K562 (cell line): ENCODE data around the gene LTBP1. TPM values are rescaled to one million over a fixed set of nuclear protein-coding genes. Genes with fewer than 3 reads are reported as not detected.

Source experiments
- ATAC-seq: fragments of 200-7000 bp; cut with Tn5 transposase; 3 replicates; pipeline ENCODE4 v1.9.1; 2020; ENCODE audit warnings: moderate library complexity
- BruUV-seq: library from RNA; stranded (reverse); fragments of 400-500 nt; replicated peaks from 2 replicates; lab custom pipeline; 2021; lab: Mats Ljungman, UMichigan
- CTCF ChIA-PET: fragments of 300-600 bp; formaldehyde crosslinking; extraction: SDS; loops from one replicate; lab custom pipeline; 2021; ENCODE audit warnings: low intra/inter-chr PET ratio; lab: Yijun Ruan, JAX
- POLR2A ChIA-PET: fragments of 300-600, 350-650 bp; sonication (Branson Sonifier 250); formaldehyde crosslinking; extraction: SDS; loops from one replicate; lab custom pipeline; 2021; ENCODE audit warnings: antibody characterized with exemption, inconsistent platforms; lab: Yijun Ruan, JAX
- DNase-seq, 4 experiments: peaks; one replicate each; pipeline versions ENCODE4 v3.0.0 to v3.0.0-alpha.2; 2011 to 2018; ENCODE audit warnings: low spot score in 3 of 4, mixed read lengths in 3 of 4; ENCODE audit errors: extremely low read depth in 1 of 4
- FAIRE-seq: peaks from 2 replicates; lab custom pipeline; 2011; peaks lifted over from hg19 to GRCh38; lab: Jason Lieb, UNC
- H2AFZ ChIP-seq: 2 replicates; pipeline ENCODE4 v1.6.0; 2011; ENCODE audit warnings: low read depth, low read length, control low read depth, inconsistent platforms
- H3K27ac ChIP-seq: fragments of 200-600 bp; 3 replicates; pipeline ENCODE4 v1.8.0; 2011; ENCODE audit warnings: low read depth, mild to moderate bottlenecking, control low read depth, inconsistent platforms, low read length, moderate library complexity, mixed read lengths; ENCODE audit errors: extremely low read depth
- H3K27me3 ChIP-seq, 2 experiments: fragments of 300-600 bp in 1 of 2; 2 replicates in 1 of 2; 3 replicates in 1 of 2; pipeline versions ENCODE4 v1.6.0 to v1.8.0; 2011; ENCODE audit warnings: inconsistent platforms in 2 of 2, low read length in 2 of 2, mild to moderate bottlenecking in 1 of 2, mixed read lengths in 1 of 2, moderate library complexity in 1 of 2; ENCODE audit not compliant: control insufficient read depth in 2 of 2, insufficient read depth in 2 of 2
- H3K36me3 ChIP-seq: fragments of 300-600 bp; 3 replicates; pipeline ENCODE4 v1.8.0; 2011; ENCODE audit warnings: mild to moderate bottlenecking, low read length, inconsistent platforms; ENCODE audit not compliant: control insufficient read depth, insufficient read depth
- H3K4me1 ChIP-seq, 2 experiments: fragments of 200-600 bp in 1 of 2; replicated peaks in 1 of 2; 2 replicates in 1 of 2; 3 replicates in 1 of 2; pipeline versions ENCODE4 v1.5.1 to v1.8.0; 2011; ENCODE audit warnings: inconsistent platforms in 2 of 2, low read length in 2 of 2, mild to moderate bottlenecking in 1 of 2, mixed read lengths in 1 of 2, moderate library complexity in 1 of 2; ENCODE audit not compliant: control insufficient read depth in 2 of 2, insufficient read depth in 2 of 2
- H3K4me2 ChIP-seq: 2 replicates; pipeline ENCODE4 v1.6.1; 2011; ENCODE audit warnings: low read length, control low read depth, inconsistent platforms, mixed read lengths; ENCODE audit not compliant: insufficient read depth
- H3K4me3 ChIP-seq: fragments of 200-600 bp; sonication (generic), shearing (Covaris generic); 2 replicates; pipeline ENCODE4 v1.5.1; 2016; ENCODE audit warnings: control low read depth, inconsistent platforms
- H3K79me2 ChIP-seq: fragments of 200-600 bp; 3 replicates; pipeline ENCODE4 v1.8.0; 2011; ENCODE audit warnings: low read length, inconsistent platforms; ENCODE audit not compliant: control insufficient read depth, insufficient read depth
- H3K9ac ChIP-seq, 2 experiments: 2 replicates each; pipeline versions ENCODE4 v1.6.0 to v1.6.1; 2011; ENCODE audit warnings: low read depth in 2 of 2, low read length in 2 of 2, control low read depth in 1 of 2, inconsistent platforms in 1 of 2, mild to moderate bottlenecking in 1 of 2, mixed read lengths in 1 of 2; ENCODE audit not compliant: insufficient read depth in 1 of 2
- H3K9me1 ChIP-seq: one replicate; pipeline ENCODE4 v1.6.0; 2011; ENCODE audit warnings: inconsistent platforms, mild to moderate bottlenecking, low read length, moderate library complexity; ENCODE audit not compliant: control insufficient read depth, insufficient read depth
- H3K9me3 ChIP-seq: replicated peaks from 2 replicates; pipeline ENCODE4 v1.5.1; 2011; ENCODE audit warnings: low read depth, low read length, inconsistent platforms; ENCODE audit not compliant: control insufficient read depth, insufficient read depth
- H4K20me1 ChIP-seq: replicated peaks from 2 replicates; pipeline ENCODE4 v1.6.1; 2011; ENCODE audit warnings: low read length, inconsistent platforms, mixed read lengths; ENCODE audit not compliant: control insufficient read depth, insufficient read depth
- CREB3 ChIP-seq: fragments of 450-650 bp; conservative IDR thresholded peaks from 2 replicates; pipeline ENCODE4 v1.6.1; 2016; ENCODE audit warnings: missing genetic modification characterization, low read depth, mild to moderate bottlenecking, missing compliant biosample characterization, moderate library complexity
- DMBX1 ChIP-seq: fragments of 250-450 bp; sonication (Bioruptor Pico); IDR thresholded peaks from 2 replicates; pipeline ENCODE4 v1.8.0; 2022; ENCODE audit warnings: inconsistent platforms, mild to moderate bottlenecking, moderate library complexity, borderline replicate concordance
- ERF ChIP-seq: fragments of 450-650 bp; formaldehyde crosslinking; IDR thresholded peaks from 2 replicates; pipeline ENCODE4 v1.4.0; 2020; ENCODE audit warnings: mild to moderate bottlenecking, mixed read lengths
- FOXJ3 ChIP-seq: sonication (generic); formaldehyde crosslinking; IDR thresholded peaks from 2 replicates; pipeline ENCODE4 v1.4.0; 2020; ENCODE audit warnings: mild to moderate bottlenecking, missing genetic modification reagents
- GABPB1 ChIP-seq: sonication (generic); formaldehyde crosslinking; IDR thresholded peaks from 2 replicates; pipeline ENCODE4 v1.8.0; 2022; ENCODE audit warnings: mild to moderate bottlenecking, missing genetic modification reagents
- GTF2F1 ChIP-seq: IDR thresholded peaks from 2 replicates; pipeline ENCODE4 v1.6.1; 2011; ENCODE audit warnings: low read depth, low read length, improper control_type of control experiment
- IFI16 ChIP-seq: fragments of 250-450 bp; sonication (Bioruptor Pico); IDR thresholded peaks from 2 replicates; pipeline ENCODE4 v2.1.2; 2022; ENCODE audit warnings: mild to moderate bottlenecking, inconsistent platforms
- KAT8 ChIP-seq: fragments of 450-650 bp; IDR thresholded peaks from 2 replicates; pipeline ENCODE4 v1.6.1; 2016; ENCODE audit warnings: low read depth, mild to moderate bottlenecking
- KLF1 ChIP-seq: fragments of 450-650 bp; IDR thresholded peaks from 2 replicates; pipeline ENCODE4 v1.6.1; 2016; ENCODE audit warnings: missing genetic modification characterization, missing compliant biosample characterization
- MYNN ChIP-seq, 2 experiments: sonication (generic); formaldehyde crosslinking in 1 of 2; IDR thresholded peaks; 2 replicates each; pipeline versions ENCODE4 v1.5.0 to v1.6.1; 2016 to 2020; ENCODE audit warnings: antibody characterized with exemption in 1 of 2, missing genetic modification reagents in 1 of 2
- NR3C1 ChIP-seq: sonication (generic); formaldehyde crosslinking; IDR thresholded peaks from 2 replicates; pipeline ENCODE4 v1.8.1; 2022; ENCODE audit warnings: missing genetic modification reagents
- ZNF444 ChIP-seq: fragments of 250-450 bp; sonication (Bioruptor Pico); IDR thresholded peaks from 2 replicates; pipeline ENCODE4 v1.4.0; 2020; ENCODE audit warnings: mild to moderate bottlenecking, moderate library complexity
- ZNF589 ChIP-seq: fragments of 200-800 bp; sonication (Bioruptor generic); IDR thresholded peaks from 2 replicates; pipeline ENCODE4 v1.6.1; 2016; ENCODE audit warnings: low read depth, missing genetic modification characterization, missing compliant biosample characterization
- WGBS: fragments of 100-300 bp; shearing (Covaris generic); methylation state at CpG from one replicate; pipeline ENCODE4 v1.1.6; 2016; ENCODE audit warnings: low coverage, mixed read lengths; ENCODE audit not compliant: insufficient coverage; ENCODE audit errors: missing lambda C conversion rate; 5-methylcytosine and 5-hydroxymethylcytosine counted together
- in situ Hi-C: fragments of 300-500 bp; cut with MboI; formaldehyde crosslinking; loops from 4 replicates; pipeline ENCODE4 v1.15.0; 2018; ENCODE audit warnings: inconsistent platforms, mixed read lengths
- intact Hi-C: fragments of 100-400 bp; cut with micrococcal nuclease; formaldehyde crosslinking; loops from 2 replicates; pipeline ENCODE4 v1.14.2; 2022
- polyA plus RNA-seq, 8 experiments: library from polyadenylated mRNA; depleted of rRNA in 4 of 8; stranded (reverse) in 5 of 8; unstranded in 3 of 8; fragments of >200 nt; fragmentation: Nextera tagmentation in 2 of 8; fragmentation: Illumina TruSeq in 1 of 8; extraction: Ambion mirVana in 2 of 8; extraction: Trizol in 1 of 8; gene quantifications; 2 replicates each; pipeline versions ENCODE4 v1.2.1 to v1.2.3, GENCODE V29; 2011 to 2014; ENCODE audit warnings: inconsistent platforms in 1 of 8, missing spikeins in 1 of 8
- total RNA-seq, 7 experiments: library from RNA; depleted of rRNA in 6 of 7; stranded (reverse); fragments of >200 nt in 6 of 7; fragmentation: Illumina TruSeq in 2 of 7; extraction: Trizol in 2 of 7; gene quantifications; 2 replicates each; pipeline versions ENCODE4 v1.2.1 to v1.2.3, GENCODE V29; 2011 to 2021; ENCODE audit warnings: low replicate concordance in 1 of 7
- TF ChIP-seq, protein P1 (sequence below): fragments of 200-800 bp; sonication (Bioruptor generic); IDR thresholded peaks from 2 replicates; pipeline ENCODE4 v1.6.1; 2016; ENCODE audit warnings: missing genetic modification characterization, missing compliant biosample characterization
- TF ChIP-seq, protein P2 (sequence below): fragments of 250-450 bp; sonication (Bioruptor Pico); IDR thresholded peaks from 2 replicates; pipeline ENCODE4 v1.4.0; 2020; ENCODE audit warnings: borderline replicate concordance

Gene LTBP1
- total and polyA plus RNA-seq, 9 of the 15 experiments (the other 6 are each of a cell fraction or from before 2014, with no cell fraction given): 3.6 to 16.4 (median 8.5) TPM

DNA sequence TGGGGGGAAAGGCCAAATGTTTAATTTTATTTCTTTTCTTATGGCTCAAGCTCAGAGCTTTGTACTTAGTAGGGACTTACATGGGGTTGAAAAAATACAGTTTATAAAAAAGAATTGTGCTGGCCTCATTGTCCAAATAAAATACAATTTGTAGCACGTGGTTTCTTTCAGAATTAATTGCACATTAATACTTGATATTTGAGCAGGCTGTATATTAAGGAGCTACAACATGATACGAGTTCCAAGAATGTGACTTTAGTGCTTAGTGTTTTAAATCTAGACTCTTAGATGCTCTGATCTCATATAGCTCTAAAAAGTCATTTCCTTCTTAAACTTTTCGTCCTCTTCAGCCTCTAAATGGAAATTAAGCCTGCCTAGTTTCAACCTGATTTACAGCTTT, 483.3 kb downstream of the LTBP1 start (continued):
- no peak for TF ChIP-seq ZNF589 (CRISPR knock-in tag)
- no peak for TF ChIP-seq FOXJ3 (CRISPR knock-in tag)
- no peak for TF ChIP-seq KAT8
- TF ChIP-seq NR3C1 (CRISPR knock-in tag): no peak
- no peak for TF ChIP-seq MYNN (IDR thresholded peaks at IDR 0.05)
- no peak for TF ChIP-seq MYNN (CRISPR knock-in tag; IDR thresholded peaks at IDR 0.05)

GRCh38 chr2:33430856-33431255, 484.1 kb downstream of the LTBP1 start:
- H3K4me1 ChIP-seq: peaks cover 0 to 3% of the 10 kb centered on the region in 2 experiments; a peak in 1 of 5 replicates
- in situ Hi-C loops: no loop called here
- H3K9me1 ChIP-seq: no peaks in the 10 kb centered on the region
- CTCF ChIA-PET: no interaction called here
- H3K79me2 ChIP-seq: no peaks in the 10 kb centered on the region
- BruUV-seq: no TSS peak
- H3K4me3 ChIP-seq: no peak overlapping the region
- H3K9ac ChIP-seq: no peak overlapping the region
- no peaks in the 10 kb centered on the region for H4K20me1 ChIP-seq
- DNase-seq (no peak), ATAC-seq (no peak), FAIRE-seq (no peak)
- WGBS: 7% methylated on average over 1 of the region's 1 CpG
- intact Hi-C loops: no loop called here
- no peaks in the 10 kb centered on the region for H3K36me3 ChIP-seq
- H2AFZ ChIP-seq: peak overlapping the region; percentile 7; the same call in 1 of the 2 replicates
- POLR2A ChIA-PET: interaction anchor here (1.1 to 1.3 kb wide), 2 partner anchors 10 kb away, joined by 3 read pairs; no protein-coding TSS in a partner anchor
- no peaks in the 10 kb centered on the region for H3K27me3 ChIP-seq
- H3K27ac ChIP-seq: no peak overlapping the region
- H3K9me3 ChIP-seq: no peaks in the 10 kb centered on the region
- H3K4me2 ChIP-seq: no peak overlapping the region
- TF ChIP-seq GTF2F1 (no peak), ERF (CRISPR knock-in tag) (no peak), IFI16 (CRISPR knock-in tag) (no peak), CREB3 (tag) (no peak), DMBX1 (CRISPR knock-in tag) (no peak), ZNF444 (CRISPR knock-in tag) (no peak), GABPB1 (CRISPR knock-in tag) (no peak), KLF1 (tag) (no peak)
- TF ChIP-seq, protein P1, sequence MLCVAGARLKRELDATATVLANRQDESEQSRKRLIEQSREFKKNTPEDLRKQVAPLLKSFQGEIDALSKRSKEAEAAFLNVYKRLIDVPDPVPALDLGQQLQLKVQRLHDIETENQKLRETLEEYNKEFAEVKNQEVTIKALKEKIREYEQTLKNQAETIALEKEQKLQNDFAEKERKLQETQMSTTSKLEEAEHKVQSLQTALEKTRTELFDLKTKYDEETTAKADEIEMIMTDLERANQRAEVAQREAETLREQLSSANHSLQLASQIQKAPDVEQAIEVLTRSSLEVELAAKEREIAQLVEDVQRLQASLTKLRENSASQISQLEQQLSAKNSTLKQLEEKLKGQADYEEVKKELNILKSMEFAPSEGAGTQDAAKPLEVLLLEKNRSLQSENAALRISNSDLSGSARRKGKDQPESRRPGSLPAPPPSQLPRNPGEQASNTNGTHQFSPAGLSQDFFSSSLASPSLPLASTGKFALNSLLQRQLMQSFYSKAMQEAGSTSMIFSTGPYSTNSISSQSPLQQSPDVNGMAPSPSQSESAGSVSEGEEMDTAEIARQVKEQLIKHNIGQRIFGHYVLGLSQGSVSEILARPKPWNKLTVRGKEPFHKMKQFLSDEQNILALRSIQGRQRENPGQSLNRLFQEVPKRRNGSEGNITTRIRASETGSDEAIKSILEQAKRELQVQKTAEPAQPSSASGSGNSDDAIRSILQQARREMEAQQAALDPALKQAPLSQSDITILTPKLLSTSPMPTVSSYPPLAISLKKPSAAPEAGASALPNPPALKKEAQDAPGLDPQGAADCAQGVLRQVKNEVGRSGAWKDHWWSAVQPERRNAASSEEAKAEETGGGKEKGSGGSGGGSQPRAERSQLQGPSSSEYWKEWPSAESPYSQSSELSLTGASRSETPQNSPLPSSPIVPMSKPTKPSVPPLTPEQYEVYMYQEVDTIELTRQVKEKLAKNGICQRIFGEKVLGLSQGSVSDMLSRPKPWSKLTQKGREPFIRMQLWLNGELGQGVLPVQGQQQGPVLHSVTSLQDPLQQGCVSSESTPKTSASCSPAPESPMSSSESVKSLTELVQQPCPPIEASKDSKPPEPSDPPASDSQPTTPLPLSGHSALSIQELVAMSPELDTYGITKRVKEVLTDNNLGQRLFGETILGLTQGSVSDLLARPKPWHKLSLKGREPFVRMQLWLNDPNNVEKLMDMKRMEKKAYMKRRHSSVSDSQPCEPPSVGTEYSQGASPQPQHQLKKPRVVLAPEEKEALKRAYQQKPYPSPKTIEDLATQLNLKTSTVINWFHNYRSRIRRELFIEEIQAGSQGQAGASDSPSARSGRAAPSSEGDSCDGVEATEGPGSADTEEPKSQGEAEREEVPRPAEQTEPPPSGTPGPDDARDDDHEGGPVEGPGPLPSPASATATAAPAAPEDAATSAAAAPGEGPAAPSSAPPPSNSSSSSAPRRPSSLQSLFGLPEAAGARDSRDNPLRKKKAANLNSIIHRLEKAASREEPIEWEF (CRISPR knock-in tag): no peak
- TF ChIP-seq, protein P2, sequence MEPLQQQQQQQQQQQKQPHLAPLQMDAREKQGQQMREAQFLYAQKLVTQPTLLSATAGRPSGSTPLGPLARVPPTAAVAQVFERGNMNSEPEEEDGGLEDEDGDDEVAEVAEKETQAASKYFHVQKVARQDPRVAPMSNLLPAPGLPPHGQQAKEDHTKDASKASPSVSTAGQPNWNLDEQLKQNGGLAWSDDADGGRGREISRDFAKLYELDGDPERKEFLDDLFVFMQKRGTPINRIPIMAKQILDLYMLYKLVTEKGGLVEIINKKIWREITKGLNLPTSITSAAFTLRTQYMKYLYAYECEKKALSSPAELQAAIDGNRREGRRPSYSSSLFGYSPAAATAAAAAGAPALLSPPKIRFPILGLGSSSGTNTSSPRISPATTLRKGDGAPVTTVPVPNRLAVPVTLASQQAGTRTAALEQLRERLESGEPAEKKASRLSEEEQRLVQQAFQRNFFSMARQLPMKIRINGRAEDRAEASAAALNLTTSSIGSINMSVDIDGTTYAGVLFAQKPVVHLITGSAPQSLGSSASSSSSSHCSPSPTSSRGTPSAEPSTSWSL (CRISPR knock-in tag): no peak
